GM12878 (cell line): ENCODE measurements around the gene FAM89B. TPM values are rescaled to one million over a fixed set of nuclear protein-coding genes. Genes with fewer than 3 reads are reported as not detected.

Experiments used
- FOS ChIP-seq: IDR thresholded peaks from 3 replicates; pipeline ENCODE4 v1.6.1; 2011; ENCODE audit warnings: borderline replicate concordance; ENCODE audit not compliant: insufficient read length; ENCODE audit errors: extremely low read depth
- PRDM15 ChIP-seq: fragments of 450-650 bp; formaldehyde crosslinking; IDR thresholded peaks from 2 replicates; pipeline ENCODE4 v1.4.0; 2020; ENCODE audit warnings: mild to moderate bottlenecking, moderate library complexity
- polyA plus RNA-seq, 11 experiments: library from polyadenylated mRNA; depleted of rRNA in 4 of 11; unstranded in 6 of 11; stranded (reverse) in 5 of 11; fragments of >200 nt; fragmentation: Nextera tagmentation in 4 of 11; fragmentation: Illumina TruSeq in 1 of 11; extraction: Ambion mirVana in 4 of 11; extraction: Trizol in 1 of 11; gene quantifications; 1 replicate in 1 of 11; 2 replicates in 10 of 11; pipeline versions ENCODE4 v1.2.1 to v1.2.3, GENCODE V29; 2011 to 2016; ENCODE audit warnings: inconsistent platforms in 2 of 11, missing spikeins in 2 of 11, low read depth in 1 of 11
- total RNA-seq, 4 experiments: library from RNA; depleted of rRNA in 3 of 4; stranded (reverse); fragments of >200 nt in 3 of 4; fragmentation: Illumina TruSeq in 1 of 4; extraction: Trizol in 1 of 4; gene quantifications; 2 replicates each; pipeline versions ENCODE4 v1.2.1 to v1.2.3, GENCODE V29; 2013 to 2021
- TF ChIP-seq, protein P1 (sequence below): fragments of 450-650 bp; IDR thresholded peaks from 2 replicates; pipeline ENCODE4 v1.6.1; 2017; ENCODE audit warnings: antibody characterized with exemption, mild to moderate bottlenecking, moderate library complexity

The FAM89B gene
- total and polyA plus RNA-seq, 10 of the 15 experiments (the other 5 are each of a cell fraction or from before 2014, with no cell fraction given) = 0.34 to 36.7 (median 9.8) TPM

- TF ChIP-seq, protein P1, sequence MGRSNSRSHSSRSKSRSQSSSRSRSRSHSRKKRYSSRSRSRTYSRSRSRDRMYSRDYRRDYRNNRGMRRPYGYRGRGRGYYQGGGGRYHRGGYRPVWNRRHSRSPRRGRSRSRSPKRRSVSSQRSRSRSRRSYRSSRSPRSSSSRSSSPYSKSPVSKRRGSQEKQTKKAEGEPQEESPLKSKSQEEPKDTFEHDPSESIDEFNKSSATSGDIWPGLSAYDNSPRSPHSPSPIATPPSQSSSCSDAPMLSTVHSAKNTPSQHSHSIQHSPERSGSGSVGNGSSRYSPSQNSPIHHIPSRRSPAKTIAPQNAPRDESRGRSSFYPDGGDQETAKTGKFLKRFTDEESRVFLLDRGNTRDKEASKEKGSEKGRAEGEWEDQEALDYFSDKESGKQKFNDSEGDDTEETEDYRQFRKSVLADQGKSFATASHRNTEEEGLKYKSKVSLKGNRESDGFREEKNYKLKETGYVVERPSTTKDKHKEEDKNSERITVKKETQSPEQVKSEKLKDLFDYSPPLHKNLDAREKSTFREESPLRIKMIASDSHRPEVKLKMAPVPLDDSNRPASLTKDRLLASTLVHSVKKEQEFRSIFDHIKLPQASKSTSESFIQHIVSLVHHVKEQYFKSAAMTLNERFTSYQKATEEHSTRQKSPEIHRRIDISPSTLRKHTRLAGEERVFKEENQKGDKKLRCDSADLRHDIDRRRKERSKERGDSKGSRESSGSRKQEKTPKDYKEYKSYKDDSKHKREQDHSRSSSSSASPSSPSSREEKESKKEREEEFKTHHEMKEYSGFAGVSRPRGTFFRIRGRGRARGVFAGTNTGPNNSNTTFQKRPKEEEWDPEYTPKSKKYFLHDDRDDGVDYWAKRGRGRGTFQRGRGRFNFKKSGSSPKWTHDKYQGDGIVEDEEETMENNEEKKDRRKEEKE = no peak
- TF ChIP-seq FOS (no peak), PRDM15 (CRISPR knock-in tag) (no peak)
Observed at GRCh38 chr11:65559951-65560537, 12.3 kb upstream of the FAM89B start (continued).
